ENCODE data around the gene ARHGAP24. TPM values are rescaled to one million over a fixed set of nuclear protein-coding genes. Genes with fewer than 3 reads are reported as not detected.

The ARHGAP24 gene
- total RNA-seq, 2 experiments from 2014 or later: 0.30 to 0.53 TPM

DNA sequence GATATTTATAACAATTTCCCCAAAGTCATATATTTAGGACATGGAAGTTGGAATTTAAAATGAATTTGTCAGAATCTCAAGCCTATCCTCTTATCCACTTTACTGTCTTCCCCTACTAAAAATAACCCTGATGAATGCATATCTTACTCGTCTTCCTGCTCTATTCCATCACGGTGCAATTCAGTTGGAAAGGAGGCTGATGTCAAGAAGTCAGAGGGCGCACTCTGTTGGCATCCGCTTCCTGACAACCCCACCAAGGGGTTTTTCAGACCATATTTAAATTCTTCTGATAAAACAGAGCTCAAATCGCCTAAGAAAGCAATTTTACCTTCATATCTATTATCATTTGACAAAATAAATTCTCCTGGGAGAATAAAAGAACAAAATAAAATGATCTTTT is 233.5 kb downstream of the ARHGAP24 start:
- no peak overlapping the region for H3K27ac Mint-ChIP-seq
- H3K4me1 ChIP-seq (ENCODE audit: insufficient read depth, low read length): no peaks in the 10 kb centered on the region
- H3K9me3 Mint-ChIP-seq: no peaks in the 10 kb centered on the region
- H3K4me3 ChIP-seq (ENCODE audit: low read length): no peak overlapping the region
- ChIA-PET CTCF (no interaction called here), POLR2A (no interaction called here)
- ATAC-seq (ENCODE audit: poor library complexity): no peak
- H3K27me3 Mint-ChIP-seq: no peaks in the 10 kb centered on the region
- DNase-seq: no peak
- TF ChIP-seq, protein P1, sequence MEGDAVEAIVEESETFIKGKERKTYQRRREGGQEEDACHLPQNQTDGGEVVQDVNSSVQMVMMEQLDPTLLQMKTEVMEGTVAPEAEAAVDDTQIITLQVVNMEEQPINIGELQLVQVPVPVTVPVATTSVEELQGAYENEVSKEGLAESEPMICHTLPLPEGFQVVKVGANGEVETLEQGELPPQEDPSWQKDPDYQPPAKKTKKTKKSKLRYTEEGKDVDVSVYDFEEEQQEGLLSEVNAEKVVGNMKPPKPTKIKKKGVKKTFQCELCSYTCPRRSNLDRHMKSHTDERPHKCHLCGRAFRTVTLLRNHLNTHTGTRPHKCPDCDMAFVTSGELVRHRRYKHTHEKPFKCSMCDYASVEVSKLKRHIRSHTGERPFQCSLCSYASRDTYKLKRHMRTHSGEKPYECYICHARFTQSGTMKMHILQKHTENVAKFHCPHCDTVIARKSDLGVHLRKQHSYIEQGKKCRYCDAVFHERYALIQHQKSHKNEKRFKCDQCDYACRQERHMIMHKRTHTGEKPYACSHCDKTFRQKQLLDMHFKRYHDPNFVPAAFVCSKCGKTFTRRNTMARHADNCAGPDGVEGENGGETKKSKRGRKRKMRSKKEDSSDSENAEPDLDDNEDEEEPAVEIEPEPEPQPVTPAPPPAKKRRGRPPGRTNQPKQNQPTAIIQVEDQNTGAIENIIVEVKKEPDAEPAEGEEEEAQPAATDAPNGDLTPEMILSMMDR (IDR thresholded peaks at IDR 0.05): no peak
- no peaks in the 10 kb centered on the region for H3K4me1 Mint-ChIP-seq (ENCODE audit: low read depth)
- H3K27me3 ChIP-seq (ENCODE audit: control insufficient read depth in 1 of 2, insufficient read depth in 2 of 2, low read length in 2 of 2): no peaks in the 10 kb centered on the region
- intact Hi-C loops (cut with DNase I, micrococcal nuclease): no loop called here
- no peaks in the 10 kb centered on the region for H3K36me3 ChIP-seq (ENCODE audit: insufficient read depth, low read length)
- H3K36me3 Mint-ChIP-seq (ENCODE audit: low read depth): no peaks in the 10 kb centered on the region
- no peak overlapping the region for H3K4me3 Mint-ChIP-seq
- no peak overlapping the region for H3K27ac ChIP-seq (ENCODE audit: low read depth in 1 of 2, low read length in 2 of 2)
- H3K9me3 ChIP-seq (ENCODE audit: control insufficient read depth in 1 of 2, insufficient read depth in 1 of 2, low read length in 2 of 2): no peaks in the 10 kb centered on the region

DNA sequence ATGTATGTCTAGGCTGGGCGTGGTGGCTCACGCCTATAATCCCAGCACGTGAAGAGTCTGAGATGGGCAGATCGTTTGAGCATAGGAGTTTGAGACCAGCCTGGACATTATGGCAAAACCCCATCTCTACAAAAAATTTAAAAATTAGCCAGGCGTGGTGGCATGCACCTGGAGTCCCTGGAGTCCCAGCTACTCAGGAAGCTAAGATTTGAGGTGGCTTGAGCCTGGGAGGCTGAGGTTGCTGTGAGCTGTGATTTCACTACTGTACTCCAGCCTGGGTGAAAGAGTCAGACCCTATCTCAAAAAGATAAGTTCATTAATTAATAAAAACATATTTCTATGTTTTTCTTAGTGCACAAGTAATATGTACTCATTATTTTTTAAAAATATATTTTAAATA is 238.1 kb downstream of the ARHGAP24 start:
- H3K27ac ChIP-seq (ENCODE audit: low read depth in 1 of 2, low read length in 2 of 2): no peak overlapping the region
- H3K27me3 ChIP-seq (ENCODE audit: control insufficient read depth in 1 of 2, insufficient read depth in 2 of 2, low read length in 2 of 2): no peaks in the 10 kb centered on the region
- Mint-ChIP-seq H3K27ac (no peak overlapping the region), H3K27me3 (no peaks in the 10 kb centered on the region), H3K36me3 (ENCODE audit: low read depth) (no peaks in the 10 kb centered on the region), H3K9me3 (no peaks in the 10 kb centered on the region), H3K4me3 (no peak overlapping the region), H3K4me1 (ENCODE audit: low read depth) (no peaks in the 10 kb centered on the region)
- no peaks in the 10 kb centered on the region for H3K4me1 ChIP-seq (ENCODE audit: insufficient read depth, low read length)
- no peak overlapping the region for H3K4me3 ChIP-seq (ENCODE audit: low read length)
- TF ChIP-seq, protein P1 (IDR thresholded peaks at IDR 0.05): no peak
- ATAC-seq (ENCODE audit: poor library complexity) (no peak), DNase-seq (no peak)
- ChIA-PET CTCF (no interaction called here), POLR2A (no interaction called here)
- intact Hi-C loops (cut with DNase I, micrococcal nuclease): no loop called here
- no peaks in the 10 kb centered on the region for H3K9me3 ChIP-seq (ENCODE audit: control insufficient read depth in 1 of 2, insufficient read depth in 1 of 2, low read length in 2 of 2)
- no peaks in the 10 kb centered on the region for H3K36me3 ChIP-seq (ENCODE audit: insufficient read depth, low read length)

DNA sequence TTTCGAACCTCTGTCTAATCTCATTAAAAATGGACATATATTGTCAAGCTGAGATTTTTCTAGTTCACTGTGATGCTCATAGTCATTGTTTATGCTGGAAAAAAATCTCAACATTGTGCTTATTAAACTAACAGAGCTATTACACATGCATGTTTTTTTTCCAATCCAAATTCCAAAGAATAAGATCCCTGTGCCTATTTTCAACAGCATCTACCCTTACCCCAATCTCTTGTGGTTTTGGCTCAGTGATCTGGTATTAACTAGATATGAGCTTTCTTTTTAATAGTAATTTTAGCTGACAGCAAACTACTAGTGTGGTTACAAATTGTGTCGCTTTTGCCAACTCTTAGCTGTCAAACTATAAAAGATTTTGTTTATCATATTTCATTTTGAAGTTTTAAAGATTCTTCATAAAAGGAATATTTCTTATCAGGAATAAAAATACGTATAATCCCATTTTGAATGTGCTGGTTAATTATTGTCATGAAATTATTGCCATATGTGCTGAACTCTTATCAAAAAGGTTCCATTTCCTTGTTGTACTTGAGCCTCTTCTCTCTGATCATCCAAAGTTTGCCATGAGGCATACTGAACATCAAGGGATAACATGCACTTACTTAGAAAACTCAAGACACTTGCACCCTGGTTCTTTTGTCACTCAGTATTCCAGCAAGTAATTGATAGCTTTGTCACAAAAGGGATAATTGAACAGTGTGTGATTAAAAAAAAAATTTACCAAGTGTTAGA is 241.2 kb downstream of the ARHGAP24 start:
- no peaks in the 10 kb centered on the region for H3K36me3 Mint-ChIP-seq (ENCODE audit: low read depth)
- ATAC-seq (ENCODE audit: poor library complexity): no peak

More for the DNA sequence above, 241.2 kb downstream of the ARHGAP24 start:
- no peak overlapping the region for H3K4me3 Mint-ChIP-seq
- no peak for DNase-seq
- H3K27me3 ChIP-seq (ENCODE audit: control insufficient read depth in 1 of 2, insufficient read depth in 2 of 2, low read length in 2 of 2): no peaks in the 10 kb centered on the region
- TF ChIP-seq, protein P1 (IDR thresholded peaks at IDR 0.05): no peak
- H3K4me1 Mint-ChIP-seq (ENCODE audit: low read depth): no peaks in the 10 kb centered on the region
- CTCF ChIA-PET: no interaction called here
- no peaks in the 10 kb centered on the region for H3K4me1 ChIP-seq (ENCODE audit: insufficient read depth, low read length)
- intact Hi-C loops (cut with DNase I, micrococcal nuclease): no loop called here
- no peak overlapping the region for H3K4me3 ChIP-seq (ENCODE audit: low read length)
- H3K27ac ChIP-seq (ENCODE audit: low read depth in 1 of 2, low read length in 2 of 2): no peak overlapping the region
- no peaks in the 10 kb centered on the region for H3K9me3 Mint-ChIP-seq
- H3K36me3 ChIP-seq (ENCODE audit: insufficient read depth, low read length): no peaks in the 10 kb centered on the region
- no peaks in the 10 kb centered on the region for H3K9me3 ChIP-seq (ENCODE audit: control insufficient read depth in 1 of 2, insufficient read depth in 1 of 2, low read length in 2 of 2)
- POLR2A ChIA-PET: no interaction called here
- H3K27ac Mint-ChIP-seq: no peak overlapping the region
- no peaks in the 10 kb centered on the region for H3K27me3 Mint-ChIP-seq

Data from CD4-positive, alpha-beta T cell (primary cell).